Activated CD4-positive, alpha-beta T cell treated with anti-CD3 and anti-CD28 coated beads, Interleukin-2, amount 10 ng/mL, durations not matched to agents 7 days and 5 days (primary cell): ENCODE data around the gene LRFN2. TPM values are rescaled to one million over a fixed set of nuclear protein-coding genes. Genes with fewer than 3 reads are reported as not detected.

Source experiments
- CTCF ChIA-PET: fragments of 350-600 bp; sonication (Branson Sonifier 250); formaldehyde crosslinking; loops from one replicate; lab custom pipeline; 2021; ENCODE audit warnings: antibody characterized with exemption; lab: Charles Lee
- POLR2A ChIA-PET: fragments of 350-600 bp; sonication (Branson Sonifier 250); formaldehyde crosslinking; loops from one replicate; lab custom pipeline; 2021; ENCODE audit warnings: antibody characterized with exemption; lab: Charles Lee
- DNase-seq: peaks from one replicate; pipeline ENCODE4 v3.0.0-alpha.2; 2020
- H3K27ac Mint-ChIP-seq: one replicate; pipeline ENCODE4 v1.8.0; 2021; ENCODE audit warnings: mild to moderate bottlenecking, moderate library complexity, mixed read lengths
- H3K27me3 Mint-ChIP-seq: one replicate; pipeline ENCODE4 v1.8.0; 2021; ENCODE audit warnings: mixed read lengths
- H3K36me3 Mint-ChIP-seq: one replicate; pipeline ENCODE4 v1.8.0; 2021; ENCODE audit warnings: low read depth, mixed read lengths
- H3K4me1 Mint-ChIP-seq: one replicate; pipeline ENCODE4 v1.8.0; 2021; ENCODE audit warnings: mixed read lengths
- H3K4me3 Mint-ChIP-seq: one replicate; pipeline ENCODE4 v1.8.0; 2021; ENCODE audit warnings: mild to moderate bottlenecking, moderate library complexity, mixed read lengths
- H3K9me3 Mint-ChIP-seq: one replicate; pipeline ENCODE4 v1.8.0; 2021; ENCODE audit warnings: mixed read lengths
- total RNA-seq, 2 experiments: library from RNA; stranded (reverse); gene quantifications; one replicate each; pipeline ENCODE4 v1.2.3, GENCODE V29; 2021

Gene LRFN2
- total RNA-seq, 2 experiments from 2014 or later = 0.08 to 0.25 TPM

DNA sequence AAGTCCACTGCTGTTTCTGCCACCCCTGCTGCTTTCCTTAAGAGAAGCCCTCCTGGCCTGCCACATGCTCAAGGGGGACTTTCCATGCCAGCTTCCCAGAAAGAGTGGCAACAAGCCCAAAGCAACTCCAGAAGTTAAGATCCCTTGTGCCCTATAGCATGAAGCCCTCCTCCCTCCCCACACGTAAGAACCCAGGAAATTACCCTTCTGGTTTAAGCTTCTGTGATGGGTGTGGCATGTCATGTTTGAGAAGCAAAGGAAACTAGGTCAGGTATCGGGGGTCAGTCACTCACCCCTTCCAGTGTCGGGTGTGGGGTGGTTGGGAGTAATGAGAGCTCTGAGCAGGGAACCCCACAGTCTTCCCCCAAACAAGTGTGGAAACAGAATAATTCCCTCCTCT, 196.1 kb downstream of the LRFN2 start:
- peaks cover 6% of the 10 kb centered on the region for H3K36me3 Mint-ChIP-seq
- peaks cover 2% of the 10 kb centered on the region for H3K27me3 Mint-ChIP-seq
- peak overlapping the region; percentile 77 for H3K27ac Mint-ChIP-seq
- H3K4me3 Mint-ChIP-seq = peak overlapping the region; percentile 20
- no peaks in the 10 kb centered on the region for H3K9me3 Mint-ChIP-seq
- peaks cover 61% of the 10 kb centered on the region for H3K4me1 Mint-ChIP-seq
- DNase-seq = no peak
- ChIA-PET CTCF (no interaction called here), POLR2A (no interaction called here)

GRCh38 chr6:40390144-40390800, 196.9 kb downstream of the LRFN2 start:
- no peak for DNase-seq
- CTCF ChIA-PET = no interaction called here

GRCh38 chr6:40389254-40389653, 197.9 kb downstream of the LRFN2 start:
- peak; percentile 33 for DNase-seq
- POLR2A ChIA-PET = no interaction called here
- H3K36me3 Mint-ChIP-seq = peaks cover 3% of the 10 kb centered on the region
- H3K4me1 Mint-ChIP-seq = peaks cover 74% of the 10 kb centered on the region
- no peaks in the 10 kb centered on the region for H3K9me3 Mint-ChIP-seq
- H3K4me3 Mint-ChIP-seq = peak overlapping the region; percentile 12
- H3K27ac Mint-ChIP-seq = peak overlapping the region; percentile 89
- CTCF ChIA-PET = interaction anchor here (0.9 to 1.4 kb wide), 2 partner anchors 10 to 16 kb away, joined by 3 to 4 read pairs; no protein-coding TSS in a partner anchor
- H3K27me3 Mint-ChIP-seq = peaks cover 2% of the 10 kb centered on the region

More at GRCh38 chr6:40390144-40390800, 196.9 kb downstream of the LRFN2 start:
- no peaks in the 10 kb centered on the region for H3K9me3 Mint-ChIP-seq
- H3K36me3 Mint-ChIP-seq = peaks cover 6% of the 10 kb centered on the region
- H3K27ac Mint-ChIP-seq = peak overlapping the region; percentile 89
- H3K4me3 Mint-ChIP-seq = no peak overlapping the region
- H3K27me3 Mint-ChIP-seq = peaks cover 2% of the 10 kb centered on the region
- peaks cover 68% of the 10 kb centered on the region for H3K4me1 Mint-ChIP-seq
- POLR2A ChIA-PET = no interaction called here

- CTCF ChIA-PET = no interaction called here
- H3K36me3 Mint-ChIP-seq = peaks cover 3% of the 10 kb centered on the region
- peaks cover 69% of the 10 kb centered on the region for H3K4me1 Mint-ChIP-seq
- POLR2A ChIA-PET = no interaction called here
- H3K27me3 Mint-ChIP-seq = peaks cover 4% of the 10 kb centered on the region
- H3K9me3 Mint-ChIP-seq = peaks cover 2% of the 10 kb centered on the region
- peak overlapping the region; percentile 61 for H3K27ac Mint-ChIP-seq
- peak; percentile 5 for DNase-seq
- peak overlapping the region; percentile 19 for H3K4me3 Mint-ChIP-seq
Measured at GRCh38 chr6:40387871-40388264, 199.3 kb downstream of the LRFN2 start.

DNA sequence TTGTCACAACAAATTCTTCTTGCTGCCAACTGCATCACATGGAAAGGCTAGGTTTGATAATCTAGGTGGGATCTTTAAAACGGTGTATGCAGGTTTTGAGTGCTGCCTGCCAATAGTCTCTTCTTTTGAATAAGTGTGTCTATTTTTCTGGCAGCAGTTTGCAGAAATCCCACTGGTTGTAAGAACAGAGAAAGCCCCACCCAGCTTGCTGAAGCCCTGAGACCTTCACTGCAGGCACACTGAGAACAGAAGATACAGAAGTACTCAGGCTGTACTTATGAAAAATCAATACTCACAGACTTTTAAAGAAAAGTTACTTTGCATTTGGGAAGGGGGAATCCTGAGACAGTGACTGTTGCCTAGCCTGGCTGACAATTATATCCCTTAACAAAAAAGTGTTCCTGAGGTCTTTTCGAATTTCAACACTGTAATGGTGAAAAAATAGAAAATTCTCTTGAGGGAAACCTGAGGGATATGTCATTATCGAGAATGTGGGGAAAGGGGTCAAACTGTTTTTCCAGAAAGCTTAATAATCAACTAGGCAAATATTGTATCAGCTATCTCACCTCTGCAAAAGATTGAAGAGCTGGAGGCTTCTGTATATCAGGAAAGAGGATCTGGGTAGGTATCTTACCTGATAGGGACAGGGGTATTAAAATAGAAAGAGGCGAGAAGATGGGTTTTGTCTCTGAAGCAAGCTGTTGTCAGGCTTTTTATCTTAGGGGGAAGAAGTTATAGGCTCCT, 199.9 kb downstream of the LRFN2 start:
- Mint-ChIP-seq H3K4me3 (peak overlapping the region; percentile 30), H3K27ac (peak overlapping the region; percentile 61), H3K36me3 (peaks cover 3% of the 10 kb centered on the region), H3K9me3 (peaks cover 2% of the 10 kb centered on the region), H3K27me3 (peaks cover 4% of the 10 kb centered on the region), H3K4me1 (peaks cover 69% of the 10 kb centered on the region)
- ChIA-PET POLR2A (no interaction called here), CTCF (no interaction called here)
- peak; percentile 29 for DNase-seq

- Mint-ChIP-seq H3K27me3 (peaks cover 4% of the 10 kb centered on the region), H3K36me3 (peaks cover 3% of the 10 kb centered on the region), H3K9me3 (peaks cover 2% of the 10 kb centered on the region), H3K4me3 (peak overlapping the region; percentile 30), H3K27ac (no peak overlapping the region), H3K4me1 (peaks cover 63% of the 10 kb centered on the region)
- DNase-seq = no peak
- POLR2A ChIA-PET = no interaction called here
- CTCF ChIA-PET = interaction anchor here (1.3 kb wide), 1 partner anchor 13 kb away, joined by 3 read pairs; no protein-coding TSS in a partner anchor
Measured at GRCh38 chr6:40386200-40386599, 201.0 kb downstream of the LRFN2 start.

- CTCF ChIA-PET = interaction anchor here (0.9 kb wide), 1 partner anchor 11 kb away, joined by 3 read pairs; no protein-coding TSS in a partner anchor
- Mint-ChIP-seq H3K27me3 (peaks cover 4% of the 10 kb centered on the region), H3K27ac (no peak overlapping the region), H3K9me3 (peaks cover 6% of the 10 kb centered on the region), H3K4me1 (peaks cover 36% of the 10 kb centered on the region), H3K4me3 (no peak overlapping the region), H3K36me3 (no peaks in the 10 kb centered on the region)
- POLR2A ChIA-PET = no interaction called here
- DNase-seq = no peak
Measured at GRCh38 chr6:40383348-40384115, 203.6 kb downstream of the LRFN2 start.

GRCh38 chr6:40380271-40380670, 206.9 kb downstream of the LRFN2 start:
- H3K4me1 Mint-ChIP-seq = peaks cover 11% of the 10 kb centered on the region
- DNase-seq = no peak
- H3K4me3 Mint-ChIP-seq = no peak overlapping the region
- peaks cover 14% of the 10 kb centered on the region for H3K9me3 Mint-ChIP-seq
- ChIA-PET CTCF (no interaction called here), POLR2A (no interaction called here)
- H3K27ac Mint-ChIP-seq = no peak overlapping the region
- H3K27me3 Mint-ChIP-seq = peaks cover 3% of the 10 kb centered on the region
- peaks cover 7% of the 10 kb centered on the region for H3K36me3 Mint-ChIP-seq

- Mint-ChIP-seq H3K36me3 (peaks cover 9% of the 10 kb centered on the region), H3K27ac (no peak overlapping the region), H3K4me1 (peaks cover 7% of the 10 kb centered on the region), H3K4me3 (no peak overlapping the region), H3K27me3 (peaks cover 3% of the 10 kb centered on the region), H3K9me3 (peaks cover 14% of the 10 kb centered on the region)
- DNase-seq = no peak
- CTCF ChIA-PET = no interaction called here
- POLR2A ChIA-PET = no interaction called here
Measured at GRCh38 chr6:40379811-40380210, 207.4 kb downstream of the LRFN2 start.

DNA sequence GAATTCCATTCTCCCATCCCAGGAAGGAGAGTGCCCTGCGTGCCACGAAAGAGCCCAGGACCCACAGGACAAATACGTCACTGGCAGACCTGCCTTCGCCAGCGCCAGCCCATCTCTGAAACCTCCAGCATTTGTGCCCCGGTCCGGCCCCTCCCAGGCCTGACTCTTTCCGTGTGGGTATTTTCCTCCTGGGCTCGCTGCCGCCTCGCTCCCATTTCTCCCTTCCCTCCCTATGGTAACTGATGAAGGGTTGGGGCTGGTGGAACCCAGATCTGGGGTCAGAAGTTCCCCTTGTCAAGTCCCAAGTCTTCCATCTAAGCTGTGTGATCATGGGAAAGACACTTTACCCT, 208.5 kb downstream of the LRFN2 start:
- Mint-ChIP-seq H3K27ac (no peak overlapping the region), H3K4me1 (peaks cover 6% of the 10 kb centered on the region), H3K36me3 (peaks cover 9% of the 10 kb centered on the region), H3K27me3 (peaks cover 3% of the 10 kb centered on the region), H3K9me3 (peaks cover 14% of the 10 kb centered on the region), H3K4me3 (no peak overlapping the region)
- DNase-seq = no peak
- ChIA-PET CTCF (no interaction called here), POLR2A (no interaction called here)

GRCh38 chr6:40378071-40378724, 209.0 kb downstream of the LRFN2 start:
- no peak for DNase-seq
- Mint-ChIP-seq H3K9me3 (peaks cover 12% of the 10 kb centered on the region), H3K36me3 (peaks cover 9% of the 10 kb centered on the region), H3K4me1 (peaks cover 6% of the 10 kb centered on the region), H3K27me3 (no peaks in the 10 kb centered on the region), H3K27ac (no peak overlapping the region), H3K4me3 (no peak overlapping the region)
- CTCF ChIA-PET = no interaction called here
- POLR2A ChIA-PET = no interaction called here

- CTCF ChIA-PET = no interaction called here
Measured at GRCh38 chr6:40377173-40377806, 209.9 kb downstream of the LRFN2 start.

More at GRCh38 chr6:40377173-40377806, 209.9 kb downstream of the LRFN2 start:
- peaks cover 11% of the 10 kb centered on the region for H3K36me3 Mint-ChIP-seq
- H3K27me3 Mint-ChIP-seq = no peaks in the 10 kb centered on the region
- no peak overlapping the region for H3K4me3 Mint-ChIP-seq
- DNase-seq = no peak
- H3K4me1 Mint-ChIP-seq = peaks cover 10% of the 10 kb centered on the region
- POLR2A ChIA-PET = no interaction called here
- no peak overlapping the region for H3K27ac Mint-ChIP-seq
- peaks cover 12% of the 10 kb centered on the region for H3K9me3 Mint-ChIP-seq
